ENCODE measurements around the gene MEF2D. TPM values are rescaled to one million over a fixed set of nuclear protein-coding genes. Genes with fewer than 3 reads are reported as not detected.

The MEF2D gene
- total RNA-seq, 3 donors from 2014 or later = 56.8 to 103 (median 61.9) TPM

DNA sequence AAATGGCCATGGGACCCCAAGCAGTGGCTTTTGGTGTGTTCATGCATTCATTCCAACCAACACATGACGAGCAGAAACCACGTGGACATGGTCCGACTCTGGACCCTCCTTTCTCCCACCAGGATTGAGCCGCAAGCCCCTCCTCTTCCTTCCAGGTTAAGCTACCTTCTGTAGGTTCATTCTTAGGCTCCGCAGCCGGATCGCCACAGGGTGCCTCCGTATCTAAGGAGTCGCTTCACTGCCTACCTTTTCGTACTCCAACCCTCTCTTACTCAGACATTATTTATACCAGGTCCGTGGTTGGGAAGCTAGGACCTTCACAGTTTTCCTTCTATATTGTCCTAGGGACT lies 67.9 kb downstream of the MEF2D start:
- Histone ChIP-seq H3K4me1 (ENCODE audit: low read depth) (peaks cover 16% of the 10 kb centered on the region), H3K9me3 (no peaks in the 10 kb centered on the region), H3K36me3 (ENCODE audit: low read depth) (no peaks in the 10 kb centered on the region), H3K4me3 (no peak overlapping the region)
- ATAC-seq (no peak), DNase-seq (no peak)
- intact Hi-C loops (cut with DNase I, micrococcal nuclease) = no loop called here
- TF ChIP-seq, protein P1, sequence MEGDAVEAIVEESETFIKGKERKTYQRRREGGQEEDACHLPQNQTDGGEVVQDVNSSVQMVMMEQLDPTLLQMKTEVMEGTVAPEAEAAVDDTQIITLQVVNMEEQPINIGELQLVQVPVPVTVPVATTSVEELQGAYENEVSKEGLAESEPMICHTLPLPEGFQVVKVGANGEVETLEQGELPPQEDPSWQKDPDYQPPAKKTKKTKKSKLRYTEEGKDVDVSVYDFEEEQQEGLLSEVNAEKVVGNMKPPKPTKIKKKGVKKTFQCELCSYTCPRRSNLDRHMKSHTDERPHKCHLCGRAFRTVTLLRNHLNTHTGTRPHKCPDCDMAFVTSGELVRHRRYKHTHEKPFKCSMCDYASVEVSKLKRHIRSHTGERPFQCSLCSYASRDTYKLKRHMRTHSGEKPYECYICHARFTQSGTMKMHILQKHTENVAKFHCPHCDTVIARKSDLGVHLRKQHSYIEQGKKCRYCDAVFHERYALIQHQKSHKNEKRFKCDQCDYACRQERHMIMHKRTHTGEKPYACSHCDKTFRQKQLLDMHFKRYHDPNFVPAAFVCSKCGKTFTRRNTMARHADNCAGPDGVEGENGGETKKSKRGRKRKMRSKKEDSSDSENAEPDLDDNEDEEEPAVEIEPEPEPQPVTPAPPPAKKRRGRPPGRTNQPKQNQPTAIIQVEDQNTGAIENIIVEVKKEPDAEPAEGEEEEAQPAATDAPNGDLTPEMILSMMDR (IDR thresholded peaks at IDR 0.05) = no peak

DNA sequence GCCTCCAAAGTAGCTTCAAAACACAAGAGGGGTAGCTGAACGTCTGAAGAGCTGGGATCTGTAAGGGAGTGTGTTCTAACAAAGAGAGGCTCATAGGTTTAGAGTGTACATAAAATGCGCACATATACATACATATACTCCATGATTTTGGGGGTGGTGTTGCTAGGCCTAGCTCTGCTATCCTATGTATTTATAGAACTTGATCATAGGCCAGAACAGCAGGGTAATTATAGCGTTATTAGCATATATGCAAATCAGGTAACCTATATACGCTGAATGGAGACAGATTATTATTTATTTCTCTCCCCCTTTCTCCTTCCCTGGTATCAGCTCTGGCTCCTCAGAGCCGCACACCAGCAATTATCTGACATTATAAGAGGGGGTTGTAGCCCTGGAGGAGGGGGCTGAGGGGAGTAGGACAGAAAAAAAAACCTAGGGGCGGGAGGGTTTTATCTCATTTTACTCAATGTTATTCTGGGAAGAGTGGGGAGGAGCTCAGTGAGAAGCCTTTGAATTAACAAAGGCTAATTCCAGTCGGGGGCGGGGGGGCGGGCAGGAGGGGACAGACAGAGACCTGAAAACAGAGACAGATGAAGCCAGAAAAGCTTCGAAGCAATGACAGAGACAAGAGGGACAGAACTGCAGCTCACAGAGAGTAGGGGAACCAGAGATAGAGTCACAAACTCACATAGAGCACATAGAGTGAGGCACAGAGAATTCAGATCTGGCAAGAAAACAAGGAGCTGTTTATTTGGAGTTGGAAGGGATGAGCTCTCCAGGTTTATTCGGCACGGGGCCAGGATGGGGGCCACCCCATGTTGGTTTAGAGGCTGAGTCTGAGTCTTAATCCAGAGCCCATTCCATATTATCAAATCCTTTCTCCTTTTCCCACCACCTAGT lies 68.6 kb downstream of the MEF2D start:
- no peaks in the 10 kb centered on the region for H3K36me3 ChIP-seq (ENCODE audit: low read depth)
- no peak overlapping the region for H3K4me3 ChIP-seq
- intact Hi-C loops (cut with DNase I, micrococcal nuclease) = no loop called here
- TF ChIP-seq, protein P1 (IDR thresholded peaks at IDR 0.05) = no peak
- peaks cover 16% of the 10 kb centered on the region for H3K4me1 ChIP-seq (ENCODE audit: low read depth)
- DNase-seq = no peak
- ATAC-seq = no peak
- H3K9me3 ChIP-seq = no peaks in the 10 kb centered on the region

DNA sequence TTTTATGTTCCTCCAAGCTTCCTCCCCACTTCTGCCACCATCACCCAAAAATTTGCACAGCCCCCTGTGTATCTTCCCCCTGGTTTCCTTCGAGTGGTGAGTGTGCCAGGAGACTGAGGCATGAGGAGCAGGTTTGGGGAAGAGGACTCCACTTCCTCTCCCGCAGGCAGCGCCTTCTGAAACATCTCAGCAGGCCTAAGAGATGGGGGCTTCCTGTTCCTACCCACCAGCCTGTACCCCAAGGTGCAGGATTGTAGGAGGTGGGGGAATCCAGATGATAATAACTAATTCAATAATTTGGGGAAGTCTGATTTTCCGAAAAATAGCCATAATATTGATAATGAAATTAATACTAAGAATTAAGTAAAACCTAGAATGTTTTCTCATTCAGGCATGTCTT lies 69.2 kb downstream of the MEF2D start:
- ATAC-seq (no peak), DNase-seq (no peak)
- Histone ChIP-seq H3K4me3 (no peak overlapping the region), H3K9me3 (no peaks in the 10 kb centered on the region), H3K36me3 (ENCODE audit: low read depth) (no peaks in the 10 kb centered on the region), H3K4me1 (ENCODE audit: low read depth) (peaks cover 10% of the 10 kb centered on the region)
- intact Hi-C loops (cut with DNase I, micrococcal nuclease) = no loop called here
- TF ChIP-seq, protein P1 (IDR thresholded peaks at IDR 0.05) = no peak

DNA sequence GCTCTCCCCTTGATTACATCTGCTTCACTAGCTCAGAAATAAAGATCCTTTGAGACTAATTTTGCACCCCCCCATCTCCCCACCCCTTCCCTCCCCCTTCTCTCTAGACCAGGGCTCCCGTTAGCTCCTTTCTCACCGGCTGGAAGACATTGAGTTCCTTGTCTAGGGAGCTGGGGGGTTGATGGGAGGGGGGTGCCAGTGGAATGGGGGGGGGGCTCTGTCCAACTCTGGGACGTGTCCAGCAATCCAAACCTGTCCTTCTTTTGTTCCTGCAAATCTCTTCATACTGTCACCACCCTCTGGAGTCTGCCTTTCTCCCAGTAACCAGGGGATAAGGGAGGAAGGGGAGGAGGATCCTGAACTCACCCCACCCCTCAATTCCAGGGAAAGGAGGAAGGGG lies 69.7 kb downstream of the MEF2D start:
- TF ChIP-seq, protein P1 (IDR thresholded peaks at IDR 0.05) = no peak
- ATAC-seq (no peak), DNase-seq (no peak)
- Histone ChIP-seq H3K4me3 (no peak overlapping the region), H3K36me3 (ENCODE audit: low read depth) (no peaks in the 10 kb centered on the region), H3K4me1 (ENCODE audit: low read depth) (peaks cover 5% of the 10 kb centered on the region), H3K9me3 (no peaks in the 10 kb centered on the region)
- intact Hi-C loops (cut with DNase I, micrococcal nuclease) = no loop called here

- no peaks in the 10 kb centered on the region for H3K9me3 ChIP-seq
- intact Hi-C loops (cut with DNase I, micrococcal nuclease) = no loop called here
- H3K4me1 ChIP-seq (ENCODE audit: low read depth) = peaks cover 1% of the 10 kb centered on the region
- DNase-seq = no peak
- no peak overlapping the region for H3K4me3 ChIP-seq
- no peak for ATAC-seq
- TF ChIP-seq, protein P1 (IDR thresholded peaks at IDR 0.05) = no peak
- H3K36me3 ChIP-seq (ENCODE audit: low read depth) = no peaks in the 10 kb centered on the region
Observed at GRCh38 chr1:156430303-156430702, 70.3 kb downstream of the MEF2D start.
